B cell (primary cell): Measurements from ENCODE around the gene RFT1. TPM values are rescaled to one million over a fixed set of nuclear protein-coding genes. Genes with fewer than 3 reads are reported as not detected.

ENCODE experiments used
- ATAC-seq: fragments of 200-7000 bp; cut with Tn5 transposase; one replicate; pipeline ENCODE4 v1.10.0; 2021; ENCODE audit warnings: low read depth, mild to moderate bottlenecking, moderate number of reproducible peaks, moderate library complexity
- CTCF ChIA-PET: fragments of 350-600 bp; sonication (Branson Sonifier 250); formaldehyde crosslinking; loops from one replicate; lab custom pipeline; 2021; ENCODE audit warnings: antibody characterized with exemption, inconsistent platforms; lab: Charles Lee
- POLR2A ChIA-PET: fragments of 350-600 bp; sonication (Branson Sonifier 250); formaldehyde crosslinking; loops from one replicate; lab custom pipeline; 2021; ENCODE audit warnings: antibody characterized with exemption; lab: Charles Lee
- DNase-seq: peaks from one replicate; pipeline ENCODE4 v3.0.0; 2013
- H2AFZ ChIP-seq: 2 replicates; pipeline ENCODE4 v1.6.1; 2012; ENCODE audit warnings: mild to moderate bottlenecking, low read depth, low read length; ENCODE audit not compliant: insufficient read depth, poor library complexity, severe bottlenecking
- H3K27ac ChIP-seq, 2 donors: 1 replicate in 1 of 2; 2 replicates in 1 of 2; pipeline ENCODE4 v1.5.1; 2012 to 2013; ENCODE audit warnings: low read length in 2 of 2, mild to moderate bottlenecking in 2 of 2, moderate library complexity in 1 of 2
- H3K27me3 ChIP-seq, 4 experiments: fragments of 200-600 bp in 1 of 4; sonication (generic) in 1 of 4; replicated peaks in 1 of 4; 1 replicate in 2 of 4; 2 replicates in 2 of 4; pipeline versions ENCODE4 v1.6.1 to v1.7.0; 2013 to 2016; ENCODE audit warnings: low read length in 3 of 4, mild to moderate bottlenecking in 2 of 4, mixed read lengths in 1 of 4, moderate library complexity in 1 of 4; ENCODE audit not compliant: insufficient read depth in 4 of 4, control insufficient read depth in 3 of 4; ENCODE audit errors: control extremely low read depth in 1 of 4
- H3K36me3 ChIP-seq, 2 experiments: replicated peaks in 1 of 2; 1 replicate in 1 of 2; 2 replicates in 1 of 2; pipeline versions ENCODE4 v1.6.1 to v1.7.1; 2013; ENCODE audit warnings: low read length in 1 of 2; ENCODE audit not compliant: insufficient read depth in 2 of 2, control insufficient read depth in 1 of 2; ENCODE audit errors: control extremely low read depth in 1 of 2, extremely low read depth in 1 of 2
- H3K4me1 ChIP-seq, 2 donors: fragments of 200-600 bp in 1 of 2; sonication (generic) in 1 of 2; 1 replicate in 1 of 2; 2 replicates in 1 of 2; pipeline versions ENCODE4 v1.5.1 to v1.6.1; 2013 to 2017; ENCODE audit warnings: low read length in 2 of 2; ENCODE audit not compliant: control insufficient read depth in 2 of 2, insufficient read depth in 2 of 2
- H3K4me2 ChIP-seq: replicated peaks from 2 replicates; pipeline ENCODE3; 2012; ENCODE audit warnings: mild to moderate bottlenecking, low read depth, low read length; ENCODE audit not compliant: poor library complexity, severe bottlenecking
- H3K4me3 ChIP-seq, 5 experiments: fragments of 200-600 bp in 1 of 5; sonication (generic) in 1 of 5; 1 replicate in 3 of 5; 2 replicates in 2 of 5; pipeline versions ENCODE4 v1.5.1 to v1.7.0; 2011 to 2016; ENCODE audit warnings: low read length in 4 of 5, mild to moderate bottlenecking in 4 of 5, low read depth in 2 of 5, control low read depth in 1 of 5, moderate library complexity in 1 of 5; ENCODE audit not compliant: insufficient read depth in 1 of 5; ENCODE audit errors: control extremely low read depth in 1 of 5, extremely low read depth in 1 of 5
- H3K79me2 ChIP-seq: fragments of 200-600 bp; sonication (generic); one replicate; pipeline ENCODE4 v1.6.0; 2016; ENCODE audit warnings: low read length; ENCODE audit not compliant: control insufficient read depth, insufficient read depth
- H3K9ac ChIP-seq: fragments of 200-600 bp; sonication (generic); 2 replicates; pipeline ENCODE4 v1.6.1; 2017; ENCODE audit warnings: mild to moderate bottlenecking, low read length, moderate library complexity
- H3K9me3 ChIP-seq, 3 donors: one replicate each; pipeline versions ENCODE4 v1.6.1 to v1.7.1; 2013; ENCODE audit warnings: low read length in 2 of 3; ENCODE audit not compliant: control insufficient read depth in 2 of 3, insufficient read depth in 1 of 3; ENCODE audit errors: control extremely low read depth in 1 of 3
- H4K20me1 ChIP-seq: 2 replicates; pipeline ENCODE4 v1.6.0; 2012; ENCODE audit warnings: mild to moderate bottlenecking, low read length; ENCODE audit not compliant: insufficient read depth, control insufficient read depth, poor library complexity, severe bottlenecking
- H3K27ac Mint-ChIP-seq: one replicate; pipeline ENCODE4 v1.8.0; 2021; ENCODE audit warnings: mixed read lengths
- H3K27me3 Mint-ChIP-seq: one replicate; pipeline ENCODE4 v1.8.0; 2021; ENCODE audit warnings: mixed read lengths
- H3K4me1 Mint-ChIP-seq: one replicate; pipeline ENCODE4 v1.8.0; 2021; ENCODE audit warnings: mixed read lengths
- H3K4me3 Mint-ChIP-seq: one replicate; pipeline ENCODE4 v1.8.0; 2021; ENCODE audit warnings: mixed read lengths
- H3K9me3 Mint-ChIP-seq: one replicate; pipeline ENCODE4 v1.8.0; 2022; ENCODE audit warnings: mixed read lengths; ENCODE audit not compliant: insufficient read depth
- CTCF ChIP-seq: fragments of 200-600 bp; IDR thresholded peaks from one replicate; pipeline ENCODE4 v1.8.0; 2022; ENCODE audit warnings: antibody characterized with exemption, mild to moderate bottlenecking
- EZH2 ChIP-seq: IDR thresholded peaks from 2 replicates; pipeline ENCODE4 v1.6.1; 2012; ENCODE audit warnings: borderline replicate concordance, low read depth, mild to moderate bottlenecking, moderate library complexity, low read length; ENCODE audit not compliant: insufficient read depth, poor library complexity, severe bottlenecking
- WGBS: methylation state at CpG from one replicate; pipeline ENCODE4 v1.1.5; 2013; ENCODE audit warnings: missing lambda C conversion rate; ENCODE audit not compliant: insufficient coverage; 5-methylcytosine and 5-hydroxymethylcytosine counted together
- intact Hi-C: fragments of 100-400 bp; cut with micrococcal nuclease; formaldehyde crosslinking; loops from one replicate; pipeline ENCODE4 v1.10.0; 2022
- polyA plus RNA-seq: library from polyadenylated mRNA; depleted of rRNA; stranded (reverse); fragments of >200 nt; gene quantifications from 2 replicates; pipeline ENCODE4 v1.2.3, GENCODE V29; 2012
- total RNA-seq, 2 donors: library from RNA; stranded (reverse); fragments of 120-200 nt in 1 of 2; gene quantifications; 1 replicate in 1 of 2; 2 replicates in 1 of 2; pipeline versions ENCODE4 v1.2.3 to v1.2.4, GENCODE V29; 2013 to 2022

RFT1 gene
- total and polyA plus RNA-seq, 2 donors (not counting 1 experiment from before 2014, with no cell fraction given): 12.1 to 28.9 TPM

- ATAC-seq (no peak), DNase-seq (no peak)
- no peak overlapping the region for H3K27ac Mint-ChIP-seq
- Histone ChIP-seq H3K36me3 (peaks cover 19 to 69% of the 10 kb centered on the region in 2 experiments), H2AFZ (no peak overlapping the region), H4K20me1 (no peaks in the 10 kb centered on the region), H3K4me1 (no peaks in the 10 kb centered on the region), H3K9ac (no peak overlapping the region), H3K79me2 (no peaks in the 10 kb centered on the region), H3K4me2 (no peak overlapping the region), H3K27me3 (no peaks in the 10 kb centered on the region), H3K4me3 (no peak overlapping the region), H3K9me3 (no peaks in the 10 kb centered on the region), H3K27ac (no peak overlapping the region)
- CTCF ChIA-PET: no interaction called here
- H3K4me3 Mint-ChIP-seq: no peak overlapping the region
- POLR2A ChIA-PET: no interaction called here
- intact Hi-C loops: no loop called here
- H3K9me3 Mint-ChIP-seq: no peaks in the 10 kb centered on the region
- no peaks in the 10 kb centered on the region for H3K27me3 Mint-ChIP-seq
- peaks cover 8% of the 10 kb centered on the region for H3K4me1 Mint-ChIP-seq
- 81% methylated on average over 8 of the region's 12 CpGs for WGBS
- TF ChIP-seq EZH2: no peak
- no peak for TF ChIP-seq CTCF
Measured at GRCh38 chr3:53100818-53101466, 29.3 kb downstream of the RFT1 start.

- Mint-ChIP-seq H3K9me3 (no peaks in the 10 kb centered on the region), H3K4me3 (no peak overlapping the region), H3K4me1 (peaks cover 6% of the 10 kb centered on the region), H3K27ac (no peak overlapping the region), H3K27me3 (no peaks in the 10 kb centered on the region)
- no peak overlapping the region for H2AFZ ChIP-seq
- DNase-seq: no peak
- no peaks in the 10 kb centered on the region for H3K27me3 ChIP-seq
- no peak overlapping the region for H3K4me3 ChIP-seq
- no peaks in the 10 kb centered on the region for H3K79me2 ChIP-seq
- no peak overlapping the region for H3K27ac ChIP-seq
- no peak overlapping the region for H3K4me2 ChIP-seq
- TF ChIP-seq CTCF (no peak), EZH2 (no peak)
- ChIA-PET CTCF (interaction anchor here (0.5 to 1.2 kb wide), 3 partner anchors 11 to 164 kb away, joined by 3 to 4 read pairs (median 3); no protein-coding TSS in a partner anchor), POLR2A (no interaction called here)
- no peaks in the 10 kb centered on the region for H3K9me3 ChIP-seq
- no peaks in the 10 kb centered on the region for H3K4me1 ChIP-seq
- intact Hi-C loops: no loop called here
- ATAC-seq: no peak
- H3K9ac ChIP-seq: no peak overlapping the region
- no peaks in the 10 kb centered on the region for H4K20me1 ChIP-seq
- peaks cover 19 to 66% of the 10 kb centered on the region in 2 experiments for H3K36me3 ChIP-seq
- 100% methylated on average over 5 of the region's 5 CpGs for WGBS
Measured at GRCh38 chr3:53097887-53098286, 32.3 kb downstream of the RFT1 start.
